NCI-H69 (cell line): Measurements from ENCODE around the gene CEP128.

Experiments used
- DNase-seq: peaks from one replicate; lab custom pipeline; 2025; lab: John Stamatoyannopoulos, UW

The CEP128 gene

DNA sequence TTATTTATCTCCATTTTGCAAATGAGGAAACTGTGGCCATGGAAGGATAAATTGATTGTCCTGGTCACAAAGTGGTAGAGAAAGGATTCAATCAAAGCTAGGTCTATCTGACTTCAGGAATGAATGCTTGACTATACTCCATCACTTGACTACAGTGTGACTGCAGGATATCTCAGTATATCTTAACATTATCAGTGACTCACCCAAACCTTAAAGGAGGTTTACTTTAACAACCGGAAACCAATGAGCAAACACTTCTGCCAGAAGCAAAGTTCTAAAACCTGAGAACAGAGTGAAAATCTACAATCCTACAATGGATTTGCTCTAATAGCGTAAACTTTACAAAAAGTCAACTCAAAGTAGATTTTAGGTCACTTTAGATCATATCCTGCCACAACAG is 277.0 kb downstream of the CEP128 start:
- no peak for DNase-seq

GRCh38 chr14:80663541-80663940 is 278.0 kb downstream of the CEP128 start:
- no peak for DNase-seq

- no peak for DNase-seq
These were observed 281.8 kb downstream of the CEP128 start for GRCh38 chr14:80659783-80660182.

GRCh38 chr14:80658733-80659132 is 282.8 kb downstream of the CEP128 start:
- no peak for DNase-seq

GRCh38 chr14:80658155-80658554 is 283.4 kb downstream of the CEP128 start:
- DNase-seq: no peak

DNA sequence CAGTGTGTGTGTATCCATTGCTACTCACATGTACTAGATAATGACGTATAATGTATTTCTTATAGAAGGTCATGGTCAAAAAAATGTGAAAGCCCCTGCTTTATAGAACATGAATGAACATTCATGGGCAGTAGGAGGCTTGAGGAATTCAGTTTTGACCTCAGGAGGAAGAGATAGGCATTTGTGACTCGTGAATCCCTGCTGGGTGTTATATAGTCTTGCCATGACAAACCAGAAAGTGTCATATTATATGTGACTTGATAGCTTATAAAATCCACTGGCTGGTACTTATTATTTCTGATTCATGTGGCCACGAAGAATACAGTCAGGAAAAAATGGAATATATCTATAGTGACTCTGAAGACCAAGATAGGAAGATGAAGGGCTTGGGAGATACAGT is 287.6 kb downstream of the CEP128 start:
- DNase-seq: no peak

- DNase-seq: no peak
These were observed 295.7 kb downstream of the CEP128 start for GRCh38 chr14:80645667-80646413.

- no peak for DNase-seq
These were observed 296.7 kb downstream of the CEP128 start for GRCh38 chr14:80644826-80645225.

- DNase-seq: no peak
These were observed 302.7 kb downstream of the CEP128 start for GRCh38 chr14:80638620-80639515.

- DNase-seq: no peak
These were observed 303.6 kb downstream of the CEP128 start for GRCh38 chr14:80637756-80638619.

- no peak for DNase-seq
These were observed 305.5 kb downstream of the CEP128 start for GRCh38 chr14:80636071-80636470.

DNA sequence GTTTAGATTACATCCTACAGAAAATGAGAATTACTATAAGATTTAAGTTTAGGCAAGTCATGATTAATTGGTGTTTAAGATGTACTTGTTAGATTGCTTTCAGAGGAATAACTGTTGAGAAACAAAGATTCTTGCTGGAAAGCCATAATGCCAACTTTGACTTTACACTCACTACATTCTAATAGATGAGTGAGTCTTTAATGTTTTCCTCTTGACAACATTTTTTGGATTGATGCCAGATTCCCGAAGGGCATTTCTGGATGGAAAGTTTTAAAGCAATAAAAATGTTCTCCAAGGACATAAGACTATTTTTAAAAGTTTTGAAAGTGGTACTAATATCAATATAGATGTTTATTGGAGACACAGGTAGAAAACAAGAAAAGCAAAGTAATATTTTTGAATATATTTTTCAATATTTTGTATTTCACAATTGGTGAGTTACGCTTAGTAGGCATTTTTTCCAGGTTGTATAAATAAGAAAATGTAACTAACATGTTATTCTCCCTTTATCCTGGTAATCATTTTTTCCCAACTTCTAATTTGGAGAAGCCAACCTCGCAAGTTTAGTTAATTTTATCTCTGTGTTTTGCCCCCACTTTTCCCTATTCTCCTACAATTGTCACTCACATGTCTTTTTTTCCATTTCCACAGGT is 307.3 kb downstream of the CEP128 start:
- DNase-seq: no peak

- no peak for DNase-seq
These were observed 311.9 kb downstream of the CEP128 start for GRCh38 chr14:80629606-80630005.

DNA sequence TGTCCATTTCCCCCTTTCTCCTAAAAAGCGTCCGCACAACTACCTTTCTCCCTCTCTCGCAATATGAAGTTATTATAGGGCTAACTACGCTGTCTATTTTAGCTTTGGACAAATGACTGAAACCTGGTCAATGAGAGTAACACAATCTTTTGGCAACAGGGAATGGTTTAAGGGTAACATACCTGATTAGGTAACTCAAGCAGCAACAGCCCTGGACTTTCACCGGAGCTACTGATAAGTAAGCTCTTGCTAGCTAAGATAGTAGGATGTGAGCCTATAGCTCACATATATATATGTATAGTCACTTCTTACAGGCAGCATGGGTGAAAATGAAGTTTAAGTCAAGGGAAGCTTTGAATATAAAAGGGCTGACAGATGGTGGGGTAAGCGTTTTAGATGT is 313.0 kb downstream of the CEP128 start:
- DNase-seq: no peak

- no peak for DNase-seq
These were observed 313.8 kb downstream of the CEP128 start for GRCh38 chr14:80627745-80628144.

- DNase-seq: no peak
These were observed 317.0 kb downstream of the CEP128 start for GRCh38 chr14:80624581-80624980.

- DNase-seq: no peak
These were observed 319.8 kb downstream of the CEP128 start for GRCh38 chr14:80621701-80622100.

- no peak for DNase-seq
These were observed 321.1 kb downstream of the CEP128 start for GRCh38 chr14:80620434-80620833.

DNA sequence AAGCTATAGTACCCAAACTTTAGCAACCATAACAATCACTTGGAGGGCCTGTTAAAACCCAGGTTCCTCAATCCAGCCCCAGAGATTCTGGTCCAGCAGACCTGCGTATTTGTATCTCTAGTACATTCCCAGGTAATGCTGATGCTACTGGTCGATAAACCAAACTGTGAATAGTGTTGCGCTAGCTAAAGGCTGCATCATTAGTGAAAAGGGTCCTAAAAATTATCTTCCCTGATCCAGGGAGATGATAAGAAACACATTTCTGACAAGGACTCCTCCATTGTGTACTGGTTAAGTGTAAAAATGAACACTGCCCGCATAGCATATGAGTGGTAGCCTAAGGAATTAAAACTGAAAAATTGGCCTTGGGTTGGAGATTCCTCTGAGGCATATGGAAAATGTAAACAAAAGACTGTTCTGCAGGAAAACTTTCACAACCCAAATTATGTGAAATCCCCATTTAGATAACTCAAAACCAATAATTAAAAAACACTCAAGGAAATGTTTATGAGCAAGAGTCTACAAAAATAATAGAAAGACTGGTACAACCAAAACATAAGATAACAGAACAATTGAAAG is 322.7 kb downstream of the CEP128 start:
- no peak for DNase-seq

DNA sequence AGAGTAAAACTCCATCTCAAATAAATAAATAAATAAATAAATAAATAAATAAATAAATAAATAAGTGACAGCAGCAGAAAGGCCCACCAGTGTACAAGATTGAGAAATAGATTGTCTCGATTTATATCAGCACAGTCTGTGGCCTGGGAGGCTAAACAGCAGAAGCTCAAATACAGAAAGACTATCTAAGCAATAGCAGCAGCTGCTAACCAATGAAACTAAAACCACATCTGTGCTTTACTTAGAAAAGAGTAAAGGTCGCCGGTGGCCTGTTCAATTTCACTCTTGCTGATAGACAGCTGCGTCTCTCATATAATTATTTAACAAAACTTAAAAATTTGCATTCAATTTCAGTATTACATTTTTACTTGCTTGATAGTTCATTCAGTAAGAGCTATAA is 325.7 kb downstream of the CEP128 start:
- DNase-seq: no peak

DNA sequence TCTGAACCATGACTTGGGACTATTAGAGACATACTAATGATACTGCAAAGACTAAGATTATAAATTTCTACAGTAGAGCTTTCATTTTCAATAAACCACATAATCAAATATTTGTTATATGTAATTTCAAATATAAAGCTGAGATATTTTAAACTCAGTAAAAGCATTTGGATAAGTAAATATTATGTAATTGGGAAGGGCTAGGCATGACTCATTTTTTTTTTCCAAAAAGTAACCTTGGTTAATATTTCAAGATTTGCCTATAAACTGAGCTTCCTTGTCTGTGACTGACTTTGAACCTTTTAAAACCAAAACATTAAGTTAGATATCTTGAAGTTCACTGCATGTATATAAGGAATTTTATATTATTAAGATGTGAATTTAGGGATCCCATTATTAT is 332.5 kb downstream of the CEP128 start:
- DNase-seq: no peak
